GM12874 (cell line): ENCODE results near the gene MAPK8.

Experiments
- CTCF ChIP-seq: IDR thresholded peaks from 2 replicates; pipeline ENCODE4 v1.5.1; 2011; ENCODE audit warnings: low read depth, mild to moderate bottlenecking, control low read depth, low read length, moderate library complexity; ENCODE audit not compliant: insufficient read depth

MAPK8 gene

GRCh38 chr10:48274636-48275035 lies 31.8 kb upstream of the MAPK8 start, which contains the start of gene FRMPD2:
Gene FRMPD2 (minus strand): TSS chr10:48274696. CDS start chr10:48274567, 129 bp downstream.
- TF ChIP-seq CTCF = no peak

GRCh38 chr10:48277093-48277492 lies 29.4 kb upstream of the MAPK8 start:
- TF ChIP-seq CTCF = no peak

GRCh38 chr10:48279081-48279751 lies 27.3 kb upstream of the MAPK8 start:
- no peak for TF ChIP-seq CTCF

GRCh38 chr10:48282829-48283228 lies 23.6 kb upstream of the MAPK8 start:
- no peak for TF ChIP-seq CTCF

- TF ChIP-seq CTCF = no peak
Measured at GRCh38 chr10:48284002-48284546, 22.4 kb upstream of the MAPK8 start.

- TF ChIP-seq CTCF = no peak
Measured at GRCh38 chr10:48284811-48285210, 21.7 kb upstream of the MAPK8 start.

- TF ChIP-seq CTCF = no peak
Measured at GRCh38 chr10:48285710-48286109, 20.8 kb upstream of the MAPK8 start.
